Activated CD8-positive, alpha-beta memory T cell treated with anti-CD3 and anti-CD28 coated beads for 4 hours (primary cell): Measurements from ENCODE around the gene ELK1.

Source experiments
- DNase-seq, 2 donors: peaks; one replicate each; pipeline ENCODE4 v3.0.0-alpha.2; 2020; ENCODE audit warnings: low read depth in 2 of 2

ELK1 gene

GRCh38 chrX:47645530-47645929 lies 4.8 kb downstream of the ELK1 start:
- no peak for DNase-seq

- no peak for DNase-seq
These were observed 5.7 kb downstream of the ELK1 start for GRCh38 chrX:47644557-47645091.

GRCh38 chrX:47643926-47644325 lies 6.4 kb downstream of the ELK1 start:
- no peak for DNase-seq

- DNase-seq: no peak
These were observed 11.5 kb downstream of the ELK1 start for GRCh38 chrX:47638816-47639215.

GRCh38 chrX:47637546-47638195 lies 12.7 kb downstream of the ELK1 start:
- no peak for DNase-seq

GRCh38 chrX:47634871-47635575 lies 15.3 kb downstream of the ELK1 start:
- no peak for DNase-seq

DNA sequence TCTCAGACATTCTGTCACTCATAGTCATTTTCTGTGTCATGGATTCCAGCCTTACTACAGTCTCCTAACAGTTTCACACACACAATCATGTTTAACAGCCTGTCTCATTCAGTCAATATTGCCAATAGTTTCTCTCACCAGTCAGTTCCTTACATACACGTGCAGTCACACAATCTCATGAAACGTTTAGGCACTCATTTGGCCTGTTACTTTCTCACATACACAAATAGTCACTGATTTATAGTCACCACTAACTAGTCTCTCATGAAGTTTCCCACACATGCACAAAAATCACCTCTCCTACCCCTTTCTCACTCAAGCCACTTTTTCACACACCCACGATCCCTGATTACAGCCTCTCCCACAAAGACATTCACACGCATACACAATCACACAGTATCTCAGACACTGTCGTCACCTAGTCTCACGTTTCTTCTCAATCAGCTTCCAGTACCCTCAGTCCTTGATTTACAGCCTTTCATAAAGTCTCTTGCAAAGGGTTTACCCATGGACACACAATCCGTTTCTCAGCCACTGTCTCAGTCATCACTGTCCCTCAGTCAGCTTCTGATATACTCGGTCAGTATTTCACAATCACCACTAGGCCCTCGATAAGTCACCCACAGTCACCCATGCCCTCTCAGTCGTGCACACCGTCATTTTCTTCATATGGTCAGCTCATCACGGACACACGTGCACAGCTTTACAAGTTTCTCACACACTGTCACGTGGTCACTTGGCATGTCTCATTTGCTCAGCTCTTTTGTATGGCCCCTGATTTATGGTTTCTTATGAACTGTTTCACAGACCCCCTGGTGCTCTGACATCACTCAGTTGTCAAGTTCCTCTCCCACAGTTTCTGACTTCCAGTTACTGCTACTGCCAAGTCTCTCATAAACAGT lies 16.4 kb downstream of the ELK1 start:
- DNase-seq: no peak

- no peak for DNase-seq
These were observed 17.7 kb downstream of the ELK1 start for GRCh38 chrX:47632666-47633065.

DNA sequence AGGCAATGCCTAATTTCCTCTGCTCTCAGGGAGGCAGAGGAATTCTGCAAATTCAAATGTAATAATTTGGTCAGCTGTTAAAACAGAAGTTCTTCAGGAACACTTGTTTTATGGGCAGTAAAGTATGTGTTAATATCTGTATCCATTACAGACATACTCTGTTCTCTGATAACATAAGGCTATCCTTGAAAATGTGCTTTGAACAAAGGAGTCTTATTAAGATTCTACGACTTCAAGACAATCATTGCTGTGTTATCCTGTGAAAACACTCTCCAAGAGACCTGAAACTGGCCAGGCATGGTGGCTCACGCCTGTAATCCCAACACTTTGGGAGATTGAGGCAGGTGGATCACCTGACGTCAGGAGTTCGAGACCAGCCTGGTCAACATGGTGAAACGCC lies 18.7 kb downstream of the ELK1 start:
- DNase-seq: no peak

DNA sequence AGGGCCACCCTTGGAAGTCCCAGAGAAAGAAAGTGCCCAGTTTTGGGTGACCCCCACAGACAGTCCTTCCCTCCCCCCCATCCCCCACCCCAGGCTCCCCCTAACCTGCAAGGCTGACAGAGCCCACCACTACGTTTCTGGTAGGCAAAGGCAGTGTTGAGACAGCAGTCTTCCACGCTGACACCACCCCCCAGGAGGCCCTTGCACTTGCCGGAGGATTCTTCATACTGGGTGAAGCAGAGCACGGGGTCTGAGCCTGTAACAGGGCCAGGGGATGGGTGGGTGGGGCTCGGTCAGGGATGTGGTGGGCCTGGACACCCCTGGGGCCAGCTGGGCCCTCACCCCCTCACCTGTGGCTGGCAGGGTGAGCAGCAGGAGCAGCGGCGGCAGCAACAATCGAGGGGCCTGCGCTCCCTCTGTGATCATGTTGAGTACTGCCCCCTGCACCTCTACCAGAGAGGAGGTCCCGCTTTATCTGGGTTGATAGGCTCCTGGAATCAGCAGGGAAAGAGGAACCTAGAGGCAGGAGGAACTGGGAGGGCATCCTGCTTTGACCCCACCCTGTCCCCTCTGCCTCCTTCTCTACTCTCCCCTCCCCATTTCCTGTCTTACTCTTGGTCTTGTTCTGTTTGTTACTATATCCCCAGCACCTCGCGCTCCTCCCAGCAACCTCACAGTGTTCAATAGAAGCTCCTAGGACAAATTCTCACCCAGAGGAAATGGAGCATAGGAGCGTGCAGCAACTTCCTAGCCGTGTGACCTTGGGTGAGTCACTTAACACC lies 20.8 kb downstream of the ELK1 start, which contains the start of gene CFP:
Gene CFP, minus strand, starts transcription at position 512 of the 782 bp plus-strand sequence. Its CDS starts 86 bp downstream, at position 426.
- no peak for DNase-seq

GRCh38 chrX:47628982-47629381 lies 21.4 kb downstream of the ELK1 start:
- no peak for DNase-seq

DNA sequence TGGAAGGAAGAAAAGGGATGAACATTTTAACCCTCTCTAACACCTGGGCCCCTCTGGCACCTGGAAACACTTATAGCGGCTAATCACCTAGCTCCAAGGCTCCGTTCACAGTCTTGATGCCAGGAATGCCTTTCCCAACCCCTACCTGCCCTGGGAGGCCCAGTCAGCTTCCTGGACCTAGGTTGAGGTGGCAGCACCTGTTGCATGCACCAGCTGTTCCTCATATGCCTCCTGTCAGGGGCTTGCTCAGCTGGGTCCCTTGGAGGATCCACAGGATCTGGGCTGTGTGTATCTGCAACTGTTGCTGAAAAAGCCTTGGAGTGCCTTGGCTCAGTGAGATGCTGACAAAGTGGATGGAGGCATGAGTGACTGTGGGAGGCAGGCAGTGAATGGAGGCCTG lies 25.0 kb downstream of the ELK1 start:
- DNase-seq: no peak

DNA sequence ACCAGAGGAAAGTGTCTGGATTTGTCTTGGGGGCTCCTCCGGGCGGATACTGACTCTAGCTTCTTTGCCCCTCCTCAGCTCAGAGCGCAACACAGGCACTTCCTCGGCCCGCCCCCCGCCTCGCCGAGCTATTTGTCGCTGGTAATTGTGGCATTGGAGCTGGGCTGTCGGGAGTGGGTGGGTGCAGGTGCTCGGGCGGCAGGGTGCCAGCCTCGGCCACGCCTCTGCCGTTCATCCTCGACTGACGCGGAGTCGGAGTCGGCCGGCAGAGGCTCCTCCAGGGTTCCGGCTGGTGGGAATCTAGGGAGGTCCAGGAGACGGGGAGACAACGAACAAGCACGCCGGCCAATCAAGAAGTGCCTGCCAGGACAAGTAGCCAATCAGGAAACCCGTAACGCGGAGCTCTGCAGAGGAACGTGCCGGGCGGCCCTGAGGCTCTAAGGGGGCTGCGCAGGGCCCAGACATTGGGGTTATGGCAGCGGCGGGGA lies 26.8 kb downstream of the ELK1 start:
- DNase-seq: no peak

GRCh38 chrX:47621851-47622250 lies 28.5 kb downstream of the ELK1 start:
- DNase-seq: no peak

DNA sequence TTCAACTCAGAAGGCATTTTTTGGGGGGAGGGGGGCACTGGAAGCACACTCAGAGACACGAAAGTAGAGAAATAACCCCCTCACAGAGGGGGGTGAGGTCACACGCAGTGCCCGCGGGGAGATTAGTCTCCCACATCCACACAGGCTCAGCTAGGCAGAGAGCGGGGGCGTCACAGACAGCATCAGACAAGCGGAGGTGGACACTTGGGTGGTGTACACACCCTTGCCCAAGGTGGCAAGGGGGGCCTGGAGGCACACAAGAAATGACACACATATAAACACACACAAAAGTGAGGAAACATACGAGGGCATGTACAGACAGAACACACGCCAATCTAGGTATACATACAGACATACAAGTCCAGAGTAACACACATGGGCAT lies 30.1 kb downstream of the ELK1 start:
- no peak for DNase-seq

DNA sequence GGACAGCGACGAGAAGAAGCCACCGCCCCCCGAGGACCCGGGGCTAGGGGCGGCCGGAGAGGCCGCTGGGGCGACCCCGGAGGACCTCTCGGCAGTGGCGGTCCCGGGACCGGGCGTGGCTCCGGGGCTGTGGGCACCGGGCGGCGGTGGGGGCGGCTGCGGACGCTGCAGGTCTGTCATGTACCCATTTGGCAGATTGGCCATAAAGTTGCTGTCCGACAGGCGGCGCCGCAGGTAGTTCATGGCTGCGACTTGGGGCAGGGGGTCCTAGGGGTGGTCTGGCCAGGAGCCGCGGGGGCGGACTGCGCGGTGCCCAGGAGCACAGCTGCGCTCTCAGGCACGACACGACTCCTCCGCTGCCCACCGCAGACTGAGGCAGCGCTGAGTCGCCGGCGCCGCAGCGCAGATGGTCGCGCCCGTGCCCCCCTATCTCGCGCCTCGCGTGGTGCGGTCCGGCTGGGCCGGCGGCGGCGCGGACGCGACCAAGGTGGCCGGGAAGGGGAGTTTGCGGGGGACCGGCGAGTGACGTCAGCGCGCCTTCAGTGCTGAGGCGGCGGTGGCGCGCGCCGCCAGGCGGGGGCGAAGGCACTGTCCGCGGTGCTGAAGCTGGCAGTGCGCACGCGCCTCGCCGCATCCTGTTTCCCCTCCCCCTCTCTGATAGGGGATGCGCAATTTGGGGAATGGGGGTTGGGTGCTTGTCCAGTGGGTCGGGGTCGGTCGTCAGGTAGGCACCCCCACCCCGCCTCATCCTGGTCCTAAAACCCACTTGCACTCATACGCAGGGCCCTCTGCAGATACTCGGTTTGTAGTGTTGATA lies 30.7 kb downstream of the ELK1 start, which contains the start of gene SYN1:
Gene SYN1, minus strand, starts transcription at position 372 of the 817 bp plus-strand sequence. Its CDS starts 129 bp downstream, at position 243.
- peak; percentile 52 to 57 for DNase-seq

- no peak for DNase-seq
These were observed 31.4 kb downstream of the ELK1 start for GRCh38 chrX:47618923-47619485.

GRCh38 chrX:47614618-47615017 lies 35.7 kb downstream of the ELK1 start:
- DNase-seq: no peak

- DNase-seq: no peak
These were observed 37.3 kb downstream of the ELK1 start for GRCh38 chrX:47613082-47613481.

DNA sequence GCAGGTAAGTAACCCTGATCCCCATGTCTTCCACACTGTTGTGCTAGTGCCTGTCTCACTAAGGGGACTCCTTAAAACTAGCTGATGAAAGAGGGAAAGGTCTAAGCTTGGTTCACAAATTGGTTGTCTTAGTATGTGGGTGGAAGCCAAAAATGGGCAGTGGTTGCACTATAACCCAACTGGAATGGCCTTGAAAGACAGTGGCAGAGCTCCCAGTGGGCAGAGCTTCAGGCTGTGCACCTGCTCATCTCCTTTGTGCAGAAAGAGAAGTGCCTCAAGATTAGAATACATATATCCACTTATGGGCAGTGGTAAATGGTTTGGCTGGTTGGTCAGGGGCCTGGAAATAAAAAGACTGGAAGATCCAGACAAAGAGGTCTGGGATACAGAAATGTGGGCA lies 37.9 kb downstream of the ELK1 start:
- no peak for DNase-seq
